Cardiac fibroblast (primary cell): Measurements from ENCODE around the gene PRIM2.
"Not testable (repeated sequence)": the region's sequence is repeated elsewhere in the genome, so short reads cannot be mapped to it uniquely, and the experiment has no call there.

Experiments
- DNase-seq, 2 donors: peaks; one replicate each; pipeline versions ENCODE4 v3.0.0 to v3.0.0-alpha.2; 2010; ENCODE audit warnings: low read depth in 2 of 2
- H3K4me3 ChIP-seq, 2 donors: replicated peaks in 1 of 2; 1 replicate in 1 of 2; 2 replicates in 1 of 2; pipeline ENCODE4 v1.5.1; 2011; ENCODE audit warnings: low read depth in 2 of 2, low read length in 2 of 2, mild to moderate bottlenecking in 2 of 2, moderate library complexity in 1 of 2
- CTCF ChIP-seq: IDR thresholded peaks from one replicate; pipeline ENCODE4 v1.5.1; 2011; ENCODE audit warnings: low read depth, mild to moderate bottlenecking, low read length, inconsistent platforms

The PRIM2 gene

GRCh38 chr6:57310817-57311157 is 6.6 kb upstream of the PRIM2 start:
- TF ChIP-seq CTCF: no peak
- no peak overlapping the region for H3K4me3 ChIP-seq
- DNase-seq: no peak

GRCh38 chr6:57311300-57312003 is 6.0 kb upstream of the PRIM2 start:
- H3K4me3 ChIP-seq, DNase-seq: not testable (repeated sequence)

GRCh38 chr6:57312004-57312345 is 5.5 kb upstream of the PRIM2 start:
- no peak for DNase-seq
- TF ChIP-seq CTCF: no peak
- no peak overlapping the region for H3K4me3 ChIP-seq

- peak in 1 of 2 donors; percentile 30 for DNase-seq
- no peak for TF ChIP-seq CTCF
- no peak overlapping the region for H3K4me3 ChIP-seq
These were observed 4.4 kb upstream of the PRIM2 start for GRCh38 chr6:57313009-57313408.

- peak; percentile 95 to 99 for DNase-seq
- peak overlapping the region in 1 of 2 donors; percentile 1 for H3K4me3 ChIP-seq
- no peak for TF ChIP-seq CTCF
These were observed 3.5 kb upstream of the PRIM2 start for GRCh38 chr6:57313711-57314471.

- H3K4me3 ChIP-seq: no peak overlapping the region
- no peak for DNase-seq
- TF ChIP-seq CTCF: no peak
These were observed 2.3 kb upstream of the PRIM2 start for GRCh38 chr6:57315111-57315510.

- no peak for DNase-seq
- H3K4me3 ChIP-seq: no peak overlapping the region
- no peak for TF ChIP-seq CTCF
These were observed 1.6 kb upstream of the PRIM2 start for GRCh38 chr6:57315851-57316250.
